ENCODE results near the gene CITED1.
A peak's percentile ranks its signal among the peaks of the same experiment; 100 is the strongest.

DNA sequence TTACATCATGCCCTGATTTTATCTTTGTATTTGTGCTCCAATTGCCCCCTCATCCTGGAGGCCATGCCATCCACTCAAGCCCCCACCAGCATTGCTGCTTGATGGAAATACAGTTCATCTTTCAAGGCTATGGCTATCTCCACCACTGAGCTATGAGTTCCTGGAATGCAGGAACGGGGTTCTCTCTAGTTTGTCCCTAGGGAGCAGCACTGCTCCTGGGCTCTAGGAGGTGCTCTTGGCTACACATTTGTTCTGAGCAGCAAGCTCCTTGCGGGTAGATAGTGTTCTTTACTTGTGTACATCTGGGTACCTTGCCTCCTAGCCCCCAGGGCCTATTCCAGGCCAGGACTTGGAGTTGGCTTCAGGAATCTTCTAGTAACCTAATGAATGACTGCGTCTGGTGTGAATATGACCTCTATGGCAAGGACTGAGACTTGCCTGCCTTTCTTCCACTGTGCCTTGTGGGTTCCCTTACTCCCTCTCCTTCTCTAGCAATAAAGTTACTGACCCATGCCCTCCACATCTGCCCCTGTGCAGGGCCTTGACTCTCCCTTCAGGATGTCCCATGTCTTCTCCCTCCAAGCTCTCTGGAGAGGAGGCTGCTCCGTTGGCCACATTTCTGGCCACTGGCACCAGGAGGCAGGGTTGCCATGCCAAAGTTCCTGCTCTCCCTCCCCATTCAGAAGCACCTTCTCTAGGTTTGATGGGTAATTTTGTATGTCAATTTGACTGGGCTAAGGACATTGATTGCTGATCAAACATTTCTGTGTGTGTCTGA, 7.6 kb downstream of the CITED1 start:
- TF ChIP-seq POLR2A (IDR thresholded peaks at IDR 0.05; ENCODE audit: low read depth, low read length): no peak
- peak; percentile 34 for TF ChIP-seq RAD21 (IDR thresholded peaks at IDR 0.05; ENCODE audit: low read length)
- TF ChIP-seq, protein P1, sequence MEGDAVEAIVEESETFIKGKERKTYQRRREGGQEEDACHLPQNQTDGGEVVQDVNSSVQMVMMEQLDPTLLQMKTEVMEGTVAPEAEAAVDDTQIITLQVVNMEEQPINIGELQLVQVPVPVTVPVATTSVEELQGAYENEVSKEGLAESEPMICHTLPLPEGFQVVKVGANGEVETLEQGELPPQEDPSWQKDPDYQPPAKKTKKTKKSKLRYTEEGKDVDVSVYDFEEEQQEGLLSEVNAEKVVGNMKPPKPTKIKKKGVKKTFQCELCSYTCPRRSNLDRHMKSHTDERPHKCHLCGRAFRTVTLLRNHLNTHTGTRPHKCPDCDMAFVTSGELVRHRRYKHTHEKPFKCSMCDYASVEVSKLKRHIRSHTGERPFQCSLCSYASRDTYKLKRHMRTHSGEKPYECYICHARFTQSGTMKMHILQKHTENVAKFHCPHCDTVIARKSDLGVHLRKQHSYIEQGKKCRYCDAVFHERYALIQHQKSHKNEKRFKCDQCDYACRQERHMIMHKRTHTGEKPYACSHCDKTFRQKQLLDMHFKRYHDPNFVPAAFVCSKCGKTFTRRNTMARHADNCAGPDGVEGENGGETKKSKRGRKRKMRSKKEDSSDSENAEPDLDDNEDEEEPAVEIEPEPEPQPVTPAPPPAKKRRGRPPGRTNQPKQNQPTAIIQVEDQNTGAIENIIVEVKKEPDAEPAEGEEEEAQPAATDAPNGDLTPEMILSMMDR (conservative IDR thresholded peaks at IDR 0.05; ENCODE audit: low read depth, low read length): peak; percentile 33
